Measurements from ENCODE around the gene HYCC1. TPM values are rescaled to one million over a fixed set of nuclear protein-coding genes. Genes with fewer than 3 reads are reported as not detected.
"Not testable (repeated sequence)": the region's sequence is repeated elsewhere in the genome, so short reads cannot be mapped to it uniquely, and the experiment has no call there.

The HYCC1 gene
- polyA plus RNA-seq, 2 donors, result 7.8 to 11.7 TPM

GRCh38 chr7:23043441-23043840 lies 29.5 kb upstream of the HYCC1 start:
- Histone ChIP-seq H3K4me3 (ENCODE audit: low read depth in 1 of 2, low read length in 2 of 2) (no peak overlapping the region), H3K4me1 (ENCODE audit: control insufficient read depth in 2 of 2, insufficient read depth in 2 of 2, low read length in 1 of 2) (no peaks in the 10 kb centered on the region), H3K27ac (ENCODE audit: low read depth in 2 of 2, low read length in 1 of 2) (no peak overlapping the region), H3K9me3 (ENCODE audit: control insufficient read depth in 2 of 2, insufficient read depth in 1 of 2, low read depth in 1 of 2, low read length in 1 of 2) (no peaks in the 10 kb centered on the region), H3K27me3 (ENCODE audit: control insufficient read depth in 1 of 2, insufficient read depth in 2 of 2, low read length in 2 of 2) (no peaks in the 10 kb centered on the region), H3K36me3 (ENCODE audit: control insufficient read depth in 2 of 2, insufficient read depth in 2 of 2, low read length in 1 of 2) (no peaks in the 10 kb centered on the region)
- WGBS, 2 donors, result 87 to 88% methylated on average over 2 of the region's 2 CpGs

- WGBS, 2 donors, result 46 to 58% methylated on average over 2 of the region's 4 CpGs
- H3K4me3 ChIP-seq (ENCODE audit: low read depth in 1 of 2, low read length in 2 of 2); H3K4me1 ChIP-seq (ENCODE audit: control insufficient read depth in 2 of 2, insufficient read depth in 2 of 2, low read length in 1 of 2); H3K9me3 ChIP-seq (ENCODE audit: control insufficient read depth in 2 of 2, insufficient read depth in 1 of 2, low read depth in 1 of 2, low read length in 1 of 2); H3K27me3 ChIP-seq (ENCODE audit: control insufficient read depth in 1 of 2, insufficient read depth in 2 of 2, low read length in 2 of 2); H3K27ac ChIP-seq (ENCODE audit: low read depth in 2 of 2, low read length in 1 of 2); H3K36me3 ChIP-seq (ENCODE audit: control insufficient read depth in 2 of 2, insufficient read depth in 2 of 2, low read length in 1 of 2): not testable (repeated sequence)
Observed at GRCh38 chr7:23039674-23040073, 25.7 kb upstream of the HYCC1 start.

- not testable (repeated sequence) for H3K4me1 ChIP-seq (ENCODE audit: control insufficient read depth in 2 of 2, insufficient read depth in 2 of 2, low read length in 1 of 2); H3K27me3 ChIP-seq (ENCODE audit: control insufficient read depth in 1 of 2, insufficient read depth in 2 of 2, low read length in 2 of 2); H3K9me3 ChIP-seq (ENCODE audit: control insufficient read depth in 2 of 2, insufficient read depth in 1 of 2, low read depth in 1 of 2, low read length in 1 of 2); H3K27ac ChIP-seq (ENCODE audit: low read depth in 2 of 2, low read length in 1 of 2); H3K4me3 ChIP-seq (ENCODE audit: low read depth in 1 of 2, low read length in 2 of 2); H3K36me3 ChIP-seq (ENCODE audit: control insufficient read depth in 2 of 2, insufficient read depth in 2 of 2, low read length in 1 of 2)
- 78 to 80% methylated on average over 25 to 29 of the region's 34 CpGs for WGBS, 2 donors
Observed at GRCh38 chr7:23035542-23036371, 21.8 kb upstream of the HYCC1 start.

- Histone ChIP-seq H3K4me3 (ENCODE audit: low read depth in 1 of 2, low read length in 2 of 2) (no peak overlapping the region), H3K36me3 (ENCODE audit: control insufficient read depth in 2 of 2, insufficient read depth in 2 of 2, low read length in 1 of 2) (no peaks in the 10 kb centered on the region), H3K9me3 (ENCODE audit: control insufficient read depth in 2 of 2, insufficient read depth in 1 of 2, low read depth in 1 of 2, low read length in 1 of 2) (no peaks in the 10 kb centered on the region), H3K27ac (ENCODE audit: low read depth in 2 of 2, low read length in 1 of 2) (no peak overlapping the region), H3K27me3 (ENCODE audit: control insufficient read depth in 1 of 2, insufficient read depth in 2 of 2, low read length in 2 of 2) (no peaks in the 10 kb centered on the region), H3K4me1 (ENCODE audit: control insufficient read depth in 2 of 2, insufficient read depth in 2 of 2, low read length in 1 of 2) (no peaks in the 10 kb centered on the region)
- 96 to 100% methylated on average over 1 of the region's 1 CpG for WGBS, 2 donors
Observed at GRCh38 chr7:23027261-23027660, 13.3 kb upstream of the HYCC1 start.

- no peaks in the 10 kb centered on the region for H3K4me1 ChIP-seq (ENCODE audit: control insufficient read depth in 2 of 2, insufficient read depth in 2 of 2, low read length in 1 of 2)
- WGBS, 2 donors, result 71 to 77% methylated on average over 4 of the region's 4 CpGs
- H3K9me3 ChIP-seq (ENCODE audit: control insufficient read depth in 2 of 2, insufficient read depth in 1 of 2, low read depth in 1 of 2, low read length in 1 of 2), result no peaks in the 10 kb centered on the region
- H3K4me3 ChIP-seq (ENCODE audit: low read depth in 1 of 2, low read length in 2 of 2), result no peak overlapping the region
- H3K27ac ChIP-seq (ENCODE audit: low read depth in 2 of 2, low read length in 1 of 2), result no peak overlapping the region
- H3K36me3 ChIP-seq (ENCODE audit: control insufficient read depth in 2 of 2, insufficient read depth in 2 of 2, low read length in 1 of 2), result no peaks in the 10 kb centered on the region
- H3K27me3 ChIP-seq (ENCODE audit: control insufficient read depth in 1 of 2, insufficient read depth in 2 of 2, low read length in 2 of 2), result no peaks in the 10 kb centered on the region
Observed at GRCh38 chr7:23026164-23026563, 12.2 kb upstream of the HYCC1 start.

- no peaks in the 10 kb centered on the region for H3K27me3 ChIP-seq (ENCODE audit: control insufficient read depth in 1 of 2, insufficient read depth in 2 of 2, low read length in 2 of 2)
- no peaks in the 10 kb centered on the region for H3K9me3 ChIP-seq (ENCODE audit: control insufficient read depth in 2 of 2, insufficient read depth in 1 of 2, low read depth in 1 of 2, low read length in 1 of 2)
- H3K4me1 ChIP-seq (ENCODE audit: control insufficient read depth in 2 of 2, insufficient read depth in 2 of 2, low read length in 1 of 2), result peaks cover 0 to 1% of the 10 kb centered on the region in 2 donors
- no peak overlapping the region for H3K27ac ChIP-seq (ENCODE audit: low read depth in 2 of 2, low read length in 1 of 2)
- no peaks in the 10 kb centered on the region for H3K36me3 ChIP-seq (ENCODE audit: control insufficient read depth in 2 of 2, insufficient read depth in 2 of 2, low read length in 1 of 2)
- no peak overlapping the region for H3K4me3 ChIP-seq (ENCODE audit: low read depth in 1 of 2, low read length in 2 of 2)
- WGBS, 2 donors, result 86 to 91% methylated on average over 2 of the region's 2 CpGs
Observed at GRCh38 chr7:23024454-23024853, 10.5 kb upstream of the HYCC1 start.

GRCh38 chr7:23022851-23023250 lies 8.9 kb upstream of the HYCC1 start:
- H3K9me3 ChIP-seq (ENCODE audit: control insufficient read depth in 2 of 2, insufficient read depth in 1 of 2, low read depth in 1 of 2, low read length in 1 of 2), result no peaks in the 10 kb centered on the region
- H3K4me3 ChIP-seq (ENCODE audit: low read depth in 1 of 2, low read length in 2 of 2), result no peak overlapping the region
- H3K36me3 ChIP-seq (ENCODE audit: control insufficient read depth in 2 of 2, insufficient read depth in 2 of 2, low read length in 1 of 2), result no peaks in the 10 kb centered on the region
- WGBS, 2 donors, result 89% methylated on average over 2 of the region's 2 CpGs
- no peaks in the 10 kb centered on the region for H3K27me3 ChIP-seq (ENCODE audit: control insufficient read depth in 1 of 2, insufficient read depth in 2 of 2, low read length in 2 of 2)
- H3K27ac ChIP-seq (ENCODE audit: low read depth in 2 of 2, low read length in 1 of 2), result peak overlapping the region; percentile 12 to 20
- H3K4me1 ChIP-seq (ENCODE audit: control insufficient read depth in 2 of 2, insufficient read depth in 2 of 2, low read length in 1 of 2), result peaks cover 0 to 1% of the 10 kb centered on the region in 2 donors

GRCh38 chr7:23022258-23022769 lies 8.4 kb upstream of the HYCC1 start:
- Histone ChIP-seq H3K36me3 (ENCODE audit: control insufficient read depth in 2 of 2, insufficient read depth in 2 of 2, low read length in 1 of 2) (no peaks in the 10 kb centered on the region), H3K27ac (ENCODE audit: low read depth in 2 of 2, low read length in 1 of 2) (peak overlapping the region; percentile 12 to 80), H3K4me3 (ENCODE audit: low read depth in 1 of 2, low read length in 2 of 2) (no peak overlapping the region), H3K4me1 (ENCODE audit: control insufficient read depth in 2 of 2, insufficient read depth in 2 of 2, low read length in 1 of 2) (peaks cover 0 to 1% of the 10 kb centered on the region in 2 donors), H3K9me3 (ENCODE audit: control insufficient read depth in 2 of 2, insufficient read depth in 1 of 2, low read depth in 1 of 2, low read length in 1 of 2) (no peaks in the 10 kb centered on the region), H3K27me3 (ENCODE audit: control insufficient read depth in 1 of 2, insufficient read depth in 2 of 2, low read length in 2 of 2) (no peaks in the 10 kb centered on the region)
- 37 to 42% methylated on average over 7 of the region's 7 CpGs for WGBS, 2 donors

GRCh38 chr7:23021596-23021995 lies 7.7 kb upstream of the HYCC1 start:
- Histone ChIP-seq H3K27me3 (ENCODE audit: control insufficient read depth in 1 of 2, insufficient read depth in 2 of 2, low read length in 2 of 2) (no peaks in the 10 kb centered on the region), H3K4me1 (ENCODE audit: control insufficient read depth in 2 of 2, insufficient read depth in 2 of 2, low read length in 1 of 2) (peaks cover 0 to 1% of the 10 kb centered on the region in 2 donors), H3K36me3 (ENCODE audit: control insufficient read depth in 2 of 2, insufficient read depth in 2 of 2, low read length in 1 of 2) (no peaks in the 10 kb centered on the region), H3K9me3 (ENCODE audit: control insufficient read depth in 2 of 2, insufficient read depth in 1 of 2, low read depth in 1 of 2, low read length in 1 of 2) (no peaks in the 10 kb centered on the region), H3K4me3 (ENCODE audit: low read depth in 1 of 2, low read length in 2 of 2) (no peak overlapping the region), H3K27ac (ENCODE audit: low read depth in 2 of 2, low read length in 1 of 2) (no peak overlapping the region)
- WGBS, 2 donors, result 55 to 95% methylated on average over 1 of the region's 1 CpG

All from esophagus (tissue), 2 donors.